Keratinocyte (primary cell): ENCODE results near the gene DDR2.

Experiments
- CTCF ChIP-seq, 3 experiments: IDR thresholded peaks in 1 of 3; conservative IDR thresholded peaks in 1 of 3; optimal IDR thresholded peaks in 1 of 3; 2 replicates in 2 of 3; 3 replicates in 1 of 3; pipeline versions ENCODE3 to v1.5.1; 2011; ENCODE audit warnings: low read length in 3 of 3, mild to moderate bottlenecking in 3 of 3, moderate library complexity in 2 of 3, control low read depth in 1 of 3, inconsistent platforms in 1 of 3; ENCODE audit not compliant: insufficient read depth in 2 of 3; ENCODE audit errors: extremely low read depth in 1 of 3
- EZH2 ChIP-seq: IDR thresholded peaks from one replicate; pipeline ENCODE4 v1.6.1; 2012; ENCODE audit warnings: inconsistent platforms, mild to moderate bottlenecking, low read length, moderate library complexity

- TF ChIP-seq CTCF (optimal IDR thresholded peaks at IDR 0.05 in 1 of 3, IDR thresholded peaks at IDR 0.05 in 1 of 3, conservative IDR thresholded peaks at IDR 0.05 in 1 of 3; ENCODE audit: extremely low read depth in 1 of 3, insufficient read depth in 2 of 3, low read length in 3 of 3) (no peak), EZH2 (no peak)
Measured at GRCh38 chr1:162599451-162599850, 32.8 kb upstream of the DDR2 start.
